HL-60 (cell line): ENCODE data around the gene MATK.

ENCODE experiments used
- DNase-seq, 2 experiments: peaks; one replicate each; pipeline ENCODE4 v3.0.0-alpha.2; 2010 to 2020; ENCODE audit warnings: low read depth in 1 of 2, low spot score in 1 of 2
- H3K27ac ChIP-seq: fragments of 250-450 bp; sonication (Bioruptor Pico); replicated peaks from 2 replicates; pipeline ENCODE4 v1.5.1; 2020; ENCODE audit warnings: mild to moderate bottlenecking, moderate library complexity
- H3K27me3 ChIP-seq: fragments of 250-450 bp; sonication (Bioruptor Pico); 2 replicates; pipeline ENCODE4 v1.5.1; 2021; ENCODE audit warnings: mild to moderate bottlenecking, moderate library complexity; ENCODE audit not compliant: insufficient read depth, poor library complexity, severe bottlenecking
- H3K4me3 ChIP-seq: replicated peaks from 2 replicates; pipeline ENCODE4 v1.5.1; 2011; ENCODE audit warnings: mild to moderate bottlenecking, control low read depth, low read length; ENCODE audit not compliant: insufficient read depth
- GABPA ChIP-seq: IDR thresholded peaks from 2 replicates; pipeline ENCODE4 v1.6.1; 2012; ENCODE audit warnings: low read depth
- POLR2AphosphoS5 ChIP-seq: IDR thresholded peaks from 2 replicates; pipeline ENCODE4 v1.6.1; 2012; ENCODE audit warnings: low read depth
- SPI1 ChIP-seq: IDR thresholded peaks from 2 replicates; pipeline ENCODE4 v1.6.1; 2012; ENCODE audit warnings: low read depth, mild to moderate bottlenecking, borderline replicate concordance
- TF ChIP-seq, protein P1 (sequence below): IDR thresholded peaks from 2 replicates; pipeline ENCODE4 v1.6.1; 2012; ENCODE audit warnings: low read depth; ENCODE audit not compliant: insufficient replicate concordance
- TF ChIP-seq, protein P2 (sequence below): IDR thresholded peaks from one replicate; pipeline ENCODE4 v1.5.1; 2011; ENCODE audit warnings: low read length, control low read depth, inconsistent platforms; ENCODE audit not compliant: insufficient read depth

The MATK gene

DNA sequence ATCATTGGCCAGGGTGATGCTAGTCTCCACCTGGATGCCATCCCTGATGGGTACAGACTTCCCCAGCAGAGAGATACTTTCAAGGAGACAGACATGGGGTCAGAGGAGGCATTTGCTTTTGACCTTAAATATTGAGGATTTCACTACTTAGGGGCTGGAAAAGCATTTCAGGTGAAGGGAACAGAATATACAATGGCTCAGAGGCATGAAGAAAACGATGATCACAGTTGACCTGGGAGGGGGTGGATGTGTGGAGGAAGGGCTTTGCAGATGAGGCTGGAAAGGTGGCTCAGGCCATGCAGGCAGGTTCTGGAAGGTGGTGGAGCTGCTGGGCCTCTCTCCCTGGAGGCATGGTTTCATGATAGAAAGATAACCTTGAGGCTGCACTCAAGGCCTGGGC, 3.9 kb downstream of the MATK start:
- Histone ChIP-seq H3K27ac (no peak overlapping the region), H3K4me3 (no peak overlapping the region), H3K27me3 (no peaks in the 10 kb centered on the region)
- TF ChIP-seq, protein P1, sequence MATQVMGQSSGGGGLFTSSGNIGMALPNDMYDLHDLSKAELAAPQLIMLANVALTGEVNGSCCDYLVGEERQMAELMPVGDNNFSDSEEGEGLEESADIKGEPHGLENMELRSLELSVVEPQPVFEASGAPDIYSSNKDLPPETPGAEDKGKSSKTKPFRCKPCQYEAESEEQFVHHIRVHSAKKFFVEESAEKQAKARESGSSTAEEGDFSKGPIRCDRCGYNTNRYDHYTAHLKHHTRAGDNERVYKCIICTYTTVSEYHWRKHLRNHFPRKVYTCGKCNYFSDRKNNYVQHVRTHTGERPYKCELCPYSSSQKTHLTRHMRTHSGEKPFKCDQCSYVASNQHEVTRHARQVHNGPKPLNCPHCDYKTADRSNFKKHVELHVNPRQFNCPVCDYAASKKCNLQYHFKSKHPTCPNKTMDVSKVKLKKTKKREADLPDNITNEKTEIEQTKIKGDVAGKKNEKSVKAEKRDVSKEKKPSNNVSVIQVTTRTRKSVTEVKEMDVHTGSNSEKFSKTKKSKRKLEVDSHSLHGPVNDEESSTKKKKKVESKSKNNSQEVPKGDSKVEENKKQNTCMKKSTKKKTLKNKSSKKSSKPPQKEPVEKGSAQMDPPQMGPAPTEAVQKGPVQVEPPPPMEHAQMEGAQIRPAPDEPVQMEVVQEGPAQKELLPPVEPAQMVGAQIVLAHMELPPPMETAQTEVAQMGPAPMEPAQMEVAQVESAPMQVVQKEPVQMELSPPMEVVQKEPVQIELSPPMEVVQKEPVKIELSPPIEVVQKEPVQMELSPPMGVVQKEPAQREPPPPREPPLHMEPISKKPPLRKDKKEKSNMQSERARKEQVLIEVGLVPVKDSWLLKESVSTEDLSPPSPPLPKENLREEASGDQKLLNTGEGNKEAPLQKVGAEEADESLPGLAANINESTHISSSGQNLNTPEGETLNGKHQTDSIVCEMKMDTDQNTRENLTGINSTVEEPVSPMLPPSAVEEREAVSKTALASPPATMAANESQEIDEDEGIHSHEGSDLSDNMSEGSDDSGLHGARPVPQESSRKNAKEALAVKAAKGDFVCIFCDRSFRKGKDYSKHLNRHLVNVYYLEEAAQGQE: no peak
- TF ChIP-seq POLR2AphosphoS5: no peak
- TF ChIP-seq, protein P2, sequence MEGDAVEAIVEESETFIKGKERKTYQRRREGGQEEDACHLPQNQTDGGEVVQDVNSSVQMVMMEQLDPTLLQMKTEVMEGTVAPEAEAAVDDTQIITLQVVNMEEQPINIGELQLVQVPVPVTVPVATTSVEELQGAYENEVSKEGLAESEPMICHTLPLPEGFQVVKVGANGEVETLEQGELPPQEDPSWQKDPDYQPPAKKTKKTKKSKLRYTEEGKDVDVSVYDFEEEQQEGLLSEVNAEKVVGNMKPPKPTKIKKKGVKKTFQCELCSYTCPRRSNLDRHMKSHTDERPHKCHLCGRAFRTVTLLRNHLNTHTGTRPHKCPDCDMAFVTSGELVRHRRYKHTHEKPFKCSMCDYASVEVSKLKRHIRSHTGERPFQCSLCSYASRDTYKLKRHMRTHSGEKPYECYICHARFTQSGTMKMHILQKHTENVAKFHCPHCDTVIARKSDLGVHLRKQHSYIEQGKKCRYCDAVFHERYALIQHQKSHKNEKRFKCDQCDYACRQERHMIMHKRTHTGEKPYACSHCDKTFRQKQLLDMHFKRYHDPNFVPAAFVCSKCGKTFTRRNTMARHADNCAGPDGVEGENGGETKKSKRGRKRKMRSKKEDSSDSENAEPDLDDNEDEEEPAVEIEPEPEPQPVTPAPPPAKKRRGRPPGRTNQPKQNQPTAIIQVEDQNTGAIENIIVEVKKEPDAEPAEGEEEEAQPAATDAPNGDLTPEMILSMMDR: no peak
- no peak for TF ChIP-seq GABPA
- DNase-seq: no peak

DNA sequence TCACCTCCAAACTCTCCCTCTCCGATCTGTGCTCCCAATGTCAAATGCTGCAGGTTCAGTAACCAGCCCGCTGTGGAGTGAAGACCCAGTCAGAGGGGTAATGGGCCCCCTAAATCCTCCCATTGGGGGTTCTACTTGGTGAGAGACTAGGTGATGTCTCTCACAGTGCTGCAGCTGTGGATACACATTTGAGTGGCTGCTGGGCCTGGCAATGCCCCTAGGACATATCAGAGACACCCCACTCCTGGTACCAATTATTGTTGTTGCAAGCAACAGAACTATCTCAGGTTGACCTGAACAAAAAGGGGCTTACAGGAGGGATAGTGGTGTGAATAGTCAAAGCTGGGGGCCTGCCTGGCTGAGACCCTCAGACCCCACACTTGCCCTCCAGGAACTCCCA, 4.6 kb downstream of the MATK start:
- Histone ChIP-seq H3K27me3 (no peaks in the 10 kb centered on the region), H3K27ac (no peak overlapping the region), H3K4me3 (no peak overlapping the region)
- DNase-seq: no peak
- TF ChIP-seq, protein P2: no peak
- TF ChIP-seq POLR2AphosphoS5: 0 out of 2 replicates have a peak, but pooled peaks have one; percentile 12

DNA sequence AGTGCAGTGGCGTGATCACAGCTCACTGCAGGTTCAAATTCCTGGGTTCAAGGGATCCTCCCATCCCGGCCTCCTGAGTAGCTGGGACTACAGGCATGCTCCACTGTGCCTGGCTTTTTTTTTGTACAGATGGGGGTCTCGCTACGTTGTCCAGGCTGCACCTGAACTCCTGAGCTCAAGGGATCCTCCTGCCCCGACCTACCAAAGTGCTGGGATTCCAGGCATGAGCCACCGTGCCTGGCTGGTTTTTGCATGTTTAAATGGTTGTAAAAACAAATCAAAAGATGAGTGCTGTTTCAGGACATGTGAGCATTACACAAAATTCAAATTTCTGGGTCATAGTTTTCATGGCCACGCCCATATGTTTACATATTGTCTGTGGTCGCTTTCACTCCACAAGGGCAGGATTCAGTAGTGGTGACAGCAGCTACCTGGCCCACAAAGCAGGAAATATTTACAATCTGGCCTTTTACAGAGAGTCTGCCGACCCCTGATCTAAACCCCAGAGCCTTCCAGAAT, 5.3 kb downstream of the MATK start:
- H3K27me3 ChIP-seq: no peaks in the 10 kb centered on the region
- H3K4me3 ChIP-seq: no peak overlapping the region
- no peak overlapping the region for H3K27ac ChIP-seq
- TF ChIP-seq, protein P2: no peak
- TF ChIP-seq POLR2AphosphoS5 (no peak), GABPA (no peak), SPI1 (no peak)
- TF ChIP-seq, protein P1: no peak
- DNase-seq: no peak
